Prostate gland (tissue), 2 donors: ENCODE results near the gene TNPO3.

Experiments
- CTCF ChIP-seq, 4 experiments: fragments of 200-600 bp in 2 of 4; fragments of 450-650 bp in 2 of 4; sonication (generic) in 2 of 4; IDR thresholded peaks; 1 replicate in 3 of 4; 2 replicates in 1 of 4; pipeline ENCODE4 v1.5.1; 2016 to 2019; ENCODE audit warnings: antibody characterized with exemption in 4 of 4, mild to moderate bottlenecking in 2 of 4, moderate library complexity in 2 of 4
- POLR2AphosphoS5 ChIP-seq: sonication (generic); formaldehyde crosslinking; IDR thresholded peaks from one replicate; pipeline ENCODE4 v1.6.1; 2017; ENCODE audit warnings: antibody characterized with exemption

- TF ChIP-seq CTCF (IDR thresholded peaks at IDR 0.05) (no peak), POLR2AphosphoS5 (no peak)
Observed at GRCh38 chr7:128919881-128920799, 134.8 kb downstream of the TNPO3 start.
